AG04449 (cell line): ENCODE measurements around the gene EXOC2.

Source experiments
- CTCF ChIA-PET: fragments of 350-600 bp; formaldehyde crosslinking; extraction: SDS; loops from one replicate; lab custom pipeline; 2021; ENCODE audit warnings: antibody characterized with exemption; lab: Yijun Ruan, JAX
- POLR2A ChIA-PET: fragments of 400-600, 350-600 bp; formaldehyde crosslinking; extraction: SDS; loops from one replicate; lab custom pipeline; 2020; ENCODE audit warnings: antibody characterized with exemption, inconsistent platforms; lab: Yijun Ruan, JAX
- DNase-seq: peaks from one replicate; pipeline ENCODE4 v3.0.0-alpha.2; 2010; ENCODE audit warnings: low read depth, low spot score
- H3K4me3 ChIP-seq: 2 replicates; pipeline ENCODE4 v1.5.1; 2011; ENCODE audit warnings: low read depth, mild to moderate bottlenecking, control low read depth, low read length
- TF ChIP-seq, protein P1 (sequence below): IDR thresholded peaks from one replicate; pipeline ENCODE4 v1.5.1; 2011; ENCODE audit warnings: mild to moderate bottlenecking, moderate library complexity, low read length, control low read depth, inconsistent platforms; ENCODE audit not compliant: insufficient read depth; ENCODE audit errors: missing control alignments

The EXOC2 gene

DNA sequence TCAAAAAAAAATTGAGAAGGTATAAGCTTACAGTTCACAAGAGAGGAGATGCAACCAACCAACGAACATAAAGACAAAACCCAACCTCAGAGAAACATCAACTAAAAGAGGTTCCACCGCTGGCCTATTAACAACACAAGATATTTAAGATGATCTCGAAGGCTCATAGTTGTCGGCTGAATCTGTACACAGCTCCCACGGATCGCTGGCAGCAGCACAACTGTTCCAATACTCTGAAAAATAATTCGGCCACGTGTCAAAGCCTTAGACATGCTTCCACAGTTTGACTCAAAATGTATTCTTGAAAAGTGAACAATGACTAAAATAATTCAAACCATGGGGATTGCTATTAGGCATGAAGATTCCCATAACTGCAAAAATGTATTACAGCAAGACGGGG lies 13.7 kb downstream of the EXOC2 start:
- TF ChIP-seq, protein P1, sequence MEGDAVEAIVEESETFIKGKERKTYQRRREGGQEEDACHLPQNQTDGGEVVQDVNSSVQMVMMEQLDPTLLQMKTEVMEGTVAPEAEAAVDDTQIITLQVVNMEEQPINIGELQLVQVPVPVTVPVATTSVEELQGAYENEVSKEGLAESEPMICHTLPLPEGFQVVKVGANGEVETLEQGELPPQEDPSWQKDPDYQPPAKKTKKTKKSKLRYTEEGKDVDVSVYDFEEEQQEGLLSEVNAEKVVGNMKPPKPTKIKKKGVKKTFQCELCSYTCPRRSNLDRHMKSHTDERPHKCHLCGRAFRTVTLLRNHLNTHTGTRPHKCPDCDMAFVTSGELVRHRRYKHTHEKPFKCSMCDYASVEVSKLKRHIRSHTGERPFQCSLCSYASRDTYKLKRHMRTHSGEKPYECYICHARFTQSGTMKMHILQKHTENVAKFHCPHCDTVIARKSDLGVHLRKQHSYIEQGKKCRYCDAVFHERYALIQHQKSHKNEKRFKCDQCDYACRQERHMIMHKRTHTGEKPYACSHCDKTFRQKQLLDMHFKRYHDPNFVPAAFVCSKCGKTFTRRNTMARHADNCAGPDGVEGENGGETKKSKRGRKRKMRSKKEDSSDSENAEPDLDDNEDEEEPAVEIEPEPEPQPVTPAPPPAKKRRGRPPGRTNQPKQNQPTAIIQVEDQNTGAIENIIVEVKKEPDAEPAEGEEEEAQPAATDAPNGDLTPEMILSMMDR = no peak
- ChIA-PET CTCF (interaction anchor here (0.8 to 3.0 kb wide), 3 partner anchors 18 to 43 kb away, joined by 4 to 10 read pairs (median 10); no protein-coding TSS in a partner anchor), POLR2A (no interaction called here)
- no peak overlapping the region for H3K4me3 ChIP-seq
- no peak for DNase-seq

GRCh38 chr6:678520-678919 lies 14.4 kb downstream of the EXOC2 start:
- CTCF ChIA-PET = no interaction called here
- H3K4me3 ChIP-seq = no peak overlapping the region
- TF ChIP-seq, protein P1 = no peak
- POLR2A ChIA-PET = no interaction called here
- DNase-seq = no peak

GRCh38 chr6:677919-678318 lies 15.0 kb downstream of the EXOC2 start:
- CTCF ChIA-PET = no interaction called here
- no peak overlapping the region for H3K4me3 ChIP-seq
- TF ChIP-seq, protein P1 = no peak
- POLR2A ChIA-PET = no interaction called here
- no peak for DNase-seq

GRCh38 chr6:674956-675355 lies 18.0 kb downstream of the EXOC2 start:
- CTCF ChIA-PET = interaction anchor here (1.6 kb wide), 1 partner anchor 9 kb away, joined by 5 read pairs; no protein-coding TSS in a partner anchor
- DNase-seq = no peak
- POLR2A ChIA-PET = no interaction called here
- TF ChIP-seq, protein P1 = no peak
- H3K4me3 ChIP-seq = no peak overlapping the region

- CTCF ChIA-PET = interaction anchor here (1.6 kb wide), 1 partner anchor 9 kb away, joined by 5 read pairs; no protein-coding TSS in a partner anchor
These were observed 18.5 kb downstream of the EXOC2 start for GRCh38 chr6:674406-674805.

GRCh38 chr6:667253-667927 lies 25.5 kb downstream of the EXOC2 start:
- H3K4me3 ChIP-seq = no peak overlapping the region
- POLR2A ChIA-PET = no interaction called here
- CTCF ChIA-PET = no interaction called here
- TF ChIP-seq, protein P1 = no peak
- DNase-seq = no peak

More at GRCh38 chr6:674406-674805, 18.5 kb downstream of the EXOC2 start:
- no peak overlapping the region for H3K4me3 ChIP-seq
- POLR2A ChIA-PET = no interaction called here
- DNase-seq = no peak
- TF ChIP-seq, protein P1 = no peak
